Right forelimb (tissue), 1 donor: Measurements from ENCODE around the gene PRKCH.

Experiments used
- DNase-seq: peaks from one replicate; pipeline ENCODE4 v3.0.0-alpha.2; 2018

PRKCH gene

DNA sequence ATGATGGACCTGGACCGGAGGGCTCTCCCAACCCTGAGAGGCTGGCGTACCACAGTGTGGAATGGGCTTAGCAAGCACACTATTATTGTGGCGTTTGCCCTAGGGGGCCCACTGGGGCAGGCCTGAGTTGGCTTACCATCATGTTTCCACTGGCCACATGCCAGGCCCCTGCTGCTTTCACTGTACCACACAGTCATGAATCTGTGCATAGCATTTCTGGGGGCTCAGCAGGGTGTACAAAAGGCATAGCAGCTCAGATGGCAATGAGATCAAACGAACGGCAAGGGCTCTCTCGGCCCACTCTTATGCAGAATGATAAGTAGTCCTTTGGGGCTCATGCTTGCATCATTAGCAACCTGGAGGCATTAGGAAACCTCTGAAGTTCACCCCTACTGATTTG is 236.9 kb downstream of the PRKCH start:
- DNase-seq: no peak

DNA sequence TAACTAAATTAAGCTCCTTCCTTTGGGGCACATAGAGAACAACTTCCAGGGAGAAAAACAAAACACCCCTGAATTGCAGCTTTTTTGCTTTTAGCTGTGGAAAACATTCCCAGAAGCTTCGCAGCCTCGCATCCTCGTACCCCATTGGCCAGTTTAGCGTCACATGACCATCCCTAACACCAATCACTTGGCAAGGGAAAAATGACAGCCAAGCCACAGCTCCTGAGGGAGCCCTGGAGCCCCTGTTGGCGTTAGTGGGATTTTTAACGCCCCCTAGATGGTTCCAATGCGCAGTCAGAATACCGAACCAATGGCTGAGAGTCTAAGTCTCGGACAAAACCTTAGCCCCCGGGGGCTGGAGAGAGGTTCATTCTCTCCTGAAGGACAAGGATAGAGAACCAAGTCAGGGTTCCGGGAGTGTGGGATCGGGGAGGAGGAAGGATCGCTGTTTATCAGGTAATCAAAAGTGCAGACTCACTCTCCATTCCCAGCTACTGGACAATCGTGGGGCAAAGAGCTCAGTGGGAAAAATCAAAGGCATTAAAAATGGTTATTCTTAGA is 238.3 kb downstream of the PRKCH start:
- no peak for DNase-seq

- no peak for DNase-seq
These were observed 238.9 kb downstream of the PRKCH start for GRCh38 chr14:61560323-61560722.

- DNase-seq: no peak
These were observed 239.7 kb downstream of the PRKCH start for GRCh38 chr14:61561104-61561503.

DNA sequence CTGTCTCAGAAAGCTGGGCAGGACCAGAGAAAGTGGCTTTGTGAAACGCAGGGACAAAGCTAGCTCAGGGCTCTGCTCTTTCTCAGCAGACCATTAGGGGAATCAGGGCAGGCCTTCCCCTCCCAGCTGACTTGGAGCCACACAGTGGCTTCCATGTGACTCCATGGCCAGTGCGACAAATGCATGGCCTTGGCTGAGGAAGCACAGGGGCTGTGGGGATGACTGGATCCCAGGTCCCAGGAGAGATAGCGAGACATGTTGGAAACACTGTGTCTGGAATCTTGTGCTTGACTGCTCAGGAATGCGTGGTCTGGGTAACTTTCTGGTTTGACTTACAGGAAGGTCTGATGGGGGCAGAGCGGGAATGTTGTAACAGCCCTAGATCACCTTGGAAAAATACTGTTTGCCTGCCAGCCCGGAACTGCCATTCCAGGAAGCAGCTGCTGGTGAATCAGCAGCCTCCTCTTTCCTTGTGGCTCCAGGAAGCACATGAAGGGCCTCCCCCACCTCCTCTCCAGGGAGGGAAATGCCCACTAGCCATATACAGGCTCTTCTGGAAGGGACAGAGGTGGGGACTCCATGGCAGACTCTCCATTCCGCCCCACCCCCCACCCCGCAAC is 240.4 kb downstream of the PRKCH start:
- no peak for DNase-seq

DNA sequence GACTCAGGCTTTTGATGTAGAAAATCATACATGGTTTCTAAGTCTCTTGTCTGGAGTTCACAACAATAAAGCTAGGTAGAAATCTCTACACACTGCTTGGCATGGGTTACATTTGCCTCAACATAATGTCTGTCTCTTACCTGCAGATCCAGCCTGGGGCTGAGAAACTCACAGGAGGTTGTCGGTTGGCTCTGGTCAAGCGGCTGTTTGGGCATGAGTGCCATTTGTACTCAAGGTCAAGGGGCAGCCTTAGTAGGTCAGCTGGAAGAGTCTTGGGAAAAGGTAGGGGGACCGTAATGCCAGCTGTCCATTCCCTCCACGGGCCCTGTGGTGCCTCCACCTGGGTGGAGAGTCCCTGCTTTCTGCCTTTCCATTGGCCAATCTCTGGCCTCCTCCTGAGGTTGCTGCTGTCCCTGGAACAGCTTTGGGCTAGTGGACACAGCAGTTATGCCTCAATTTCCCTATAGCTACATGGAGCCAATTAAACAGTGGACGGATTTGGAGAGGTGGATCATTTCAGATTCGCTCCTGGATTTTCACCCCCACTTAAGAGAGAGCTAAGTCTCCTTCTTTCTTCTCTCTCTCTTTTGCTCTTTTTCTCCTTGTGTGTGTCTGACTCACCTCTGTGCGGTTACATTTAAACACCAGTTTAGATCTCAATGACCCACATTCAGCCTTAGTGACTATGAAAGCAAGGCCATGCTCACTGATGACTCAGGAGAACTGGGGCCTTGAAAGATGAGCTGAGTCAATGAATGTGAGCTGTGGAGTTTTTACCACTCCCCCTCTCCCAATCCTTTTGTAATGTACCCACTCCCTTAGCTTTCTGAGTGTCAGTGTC is 241.2 kb downstream of the PRKCH start:
- no peak for DNase-seq

GRCh38 chr14:61563162-61563511 is 241.8 kb downstream of the PRKCH start:
- no peak for DNase-seq

DNA sequence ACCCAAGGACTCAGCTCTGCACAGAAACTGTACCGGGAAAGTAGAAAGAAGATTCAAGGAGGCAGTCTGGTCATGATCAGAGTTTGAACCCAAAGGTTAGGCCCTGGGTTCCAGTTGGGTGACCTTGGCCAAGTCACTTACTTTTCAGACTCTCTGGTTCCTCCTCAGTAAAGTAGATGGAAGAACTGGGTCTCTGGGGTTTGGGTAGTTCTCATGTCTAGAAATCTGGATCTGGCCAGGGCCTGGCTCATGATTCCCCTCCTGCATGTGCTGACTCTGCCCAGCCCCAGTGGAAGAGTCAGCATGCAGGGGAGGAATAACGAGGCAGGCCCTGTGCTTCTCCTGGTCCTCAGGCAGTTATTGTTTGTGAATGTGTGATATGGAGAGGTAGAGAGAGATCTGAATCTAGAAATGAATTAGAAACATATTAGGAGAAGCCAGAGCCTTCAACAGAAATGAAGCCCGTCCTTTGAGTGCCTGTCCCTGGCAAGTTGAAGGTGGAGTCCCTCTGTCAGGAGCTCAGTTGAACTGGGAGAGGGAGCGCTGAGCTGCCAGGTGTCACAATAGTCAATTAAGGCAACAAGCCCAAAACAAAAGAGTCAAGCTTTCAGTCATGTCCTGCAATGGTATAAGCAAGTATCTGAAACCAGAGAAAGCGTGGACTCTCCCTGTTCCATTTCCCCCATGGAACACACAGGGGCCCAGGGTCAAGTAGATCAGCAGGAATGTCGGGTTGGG is 242.7 kb downstream of the PRKCH start:
- no peak for DNase-seq

DNA sequence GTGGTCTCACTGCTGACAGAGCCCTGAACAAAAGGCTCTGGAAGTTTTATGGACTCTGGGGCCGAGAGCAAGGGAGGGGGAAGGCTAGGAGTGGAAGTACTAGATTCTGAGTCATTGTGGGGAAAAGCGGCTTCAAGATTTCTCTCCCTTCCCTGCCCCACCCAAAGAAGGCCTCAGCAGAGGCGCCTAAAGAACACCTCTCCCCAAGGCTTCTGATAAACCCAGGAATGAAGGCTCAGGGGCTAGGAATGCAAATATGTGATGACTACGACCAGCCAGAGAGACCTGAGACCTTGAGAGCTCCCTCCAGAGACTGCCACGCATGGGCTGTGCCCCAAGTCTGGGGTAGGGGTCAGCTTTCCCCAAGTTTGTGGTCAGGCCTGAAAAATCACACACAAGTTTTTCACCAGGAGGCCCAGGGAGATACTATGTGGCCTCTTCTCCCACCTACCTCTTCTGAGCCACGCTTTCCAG is 243.3 kb downstream of the PRKCH start:
- DNase-seq: no peak

- no peak for DNase-seq
These were observed 243.8 kb downstream of the PRKCH start for GRCh38 chr14:61565181-61565580.

DNA sequence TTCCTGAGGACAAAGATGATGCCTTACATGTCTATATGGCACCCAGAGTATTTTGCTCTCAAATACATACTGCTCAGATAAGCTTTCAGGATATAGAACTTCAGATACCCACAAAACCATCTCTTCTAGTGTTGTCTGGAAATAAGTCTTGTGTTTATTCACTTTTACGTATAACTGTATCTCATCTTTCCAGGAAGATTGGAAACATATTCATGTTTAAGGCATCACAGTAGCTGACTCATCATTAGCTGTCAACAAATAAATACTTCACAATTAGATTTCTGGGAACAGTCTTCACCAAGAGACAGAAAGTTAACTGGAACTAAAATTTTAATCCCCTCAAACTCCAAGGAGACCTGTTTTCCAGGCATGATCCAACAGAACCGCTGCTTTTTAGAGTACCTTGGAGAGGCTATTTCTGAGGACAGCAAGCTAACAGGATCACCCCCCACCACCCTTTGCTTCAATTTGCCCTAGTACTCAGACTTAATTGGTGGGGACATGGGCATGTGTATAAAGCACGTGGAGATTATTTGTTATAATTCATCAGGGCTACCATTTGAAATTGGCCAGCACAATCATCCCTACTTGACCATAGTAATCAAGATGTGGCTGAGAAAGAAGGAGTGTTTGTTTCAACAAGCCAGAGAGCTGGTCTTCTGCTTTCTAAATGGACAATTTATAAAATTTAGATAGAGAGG is 244.6 kb downstream of the PRKCH start:
- DNase-seq: no peak

GRCh38 chr14:61566537-61567225 is 245.3 kb downstream of the PRKCH start:
- DNase-seq: no peak

DNA sequence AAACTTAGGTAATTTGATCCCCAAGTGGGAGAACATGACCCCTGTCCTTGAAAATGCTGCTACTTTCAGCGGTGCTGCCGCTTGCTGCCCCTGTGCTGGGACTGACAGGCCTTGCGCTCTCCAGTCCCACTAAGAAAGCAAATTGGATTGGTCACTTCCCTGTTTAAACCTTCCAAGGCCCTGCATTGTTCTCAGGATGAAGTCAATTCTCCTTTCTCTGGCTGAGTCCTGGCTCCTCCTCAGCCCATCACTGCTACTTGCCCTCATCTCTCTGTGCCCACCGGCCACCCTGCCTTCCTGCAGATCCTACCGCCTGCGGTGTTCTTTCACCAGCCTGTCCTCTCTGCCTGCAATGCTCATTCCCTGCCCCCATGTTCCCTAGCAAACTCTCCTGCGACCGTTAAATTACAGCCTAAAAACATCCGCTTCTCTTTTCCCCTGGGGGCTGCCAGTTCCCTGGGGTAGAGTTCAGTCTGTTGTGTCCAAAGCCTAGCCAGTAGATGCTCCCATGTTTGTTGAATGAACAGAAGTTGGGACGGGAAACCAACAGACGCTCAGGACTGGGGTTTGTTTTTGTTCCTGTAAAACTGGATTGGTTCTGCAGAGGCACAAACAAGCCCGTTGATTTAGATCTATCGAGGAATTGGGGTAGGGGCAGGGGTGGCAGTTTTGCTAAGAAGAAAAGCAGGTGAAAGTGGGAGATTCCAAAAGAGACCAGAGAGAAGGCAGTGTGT is 246.6 kb downstream of the PRKCH start:
- DNase-seq: no peak

- no peak for DNase-seq
These were observed 247.2 kb downstream of the PRKCH start for GRCh38 chr14:61568572-61569011.

DNA sequence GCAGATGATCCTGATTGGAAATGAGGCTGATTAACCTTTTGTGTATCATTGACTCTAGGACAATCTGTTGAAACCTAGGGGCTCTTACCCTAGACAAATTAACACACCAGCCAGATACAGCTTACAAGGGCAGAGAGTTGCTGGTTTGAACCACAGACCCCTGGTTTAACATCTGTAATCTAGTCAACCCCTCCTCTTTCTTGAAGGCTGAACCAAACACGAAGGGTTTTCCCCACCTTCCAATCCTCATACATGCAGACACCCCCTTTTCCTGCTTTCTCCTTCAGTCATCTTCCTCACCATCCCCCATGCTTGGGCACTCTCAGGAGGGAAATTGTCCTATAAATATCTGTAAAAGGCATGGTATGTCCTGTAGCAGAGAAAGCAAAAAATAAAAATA is 247.9 kb downstream of the PRKCH start:
- DNase-seq: no peak

GRCh38 chr14:61569812-61570548 is 248.6 kb downstream of the PRKCH start:
- no peak for DNase-seq

DNA sequence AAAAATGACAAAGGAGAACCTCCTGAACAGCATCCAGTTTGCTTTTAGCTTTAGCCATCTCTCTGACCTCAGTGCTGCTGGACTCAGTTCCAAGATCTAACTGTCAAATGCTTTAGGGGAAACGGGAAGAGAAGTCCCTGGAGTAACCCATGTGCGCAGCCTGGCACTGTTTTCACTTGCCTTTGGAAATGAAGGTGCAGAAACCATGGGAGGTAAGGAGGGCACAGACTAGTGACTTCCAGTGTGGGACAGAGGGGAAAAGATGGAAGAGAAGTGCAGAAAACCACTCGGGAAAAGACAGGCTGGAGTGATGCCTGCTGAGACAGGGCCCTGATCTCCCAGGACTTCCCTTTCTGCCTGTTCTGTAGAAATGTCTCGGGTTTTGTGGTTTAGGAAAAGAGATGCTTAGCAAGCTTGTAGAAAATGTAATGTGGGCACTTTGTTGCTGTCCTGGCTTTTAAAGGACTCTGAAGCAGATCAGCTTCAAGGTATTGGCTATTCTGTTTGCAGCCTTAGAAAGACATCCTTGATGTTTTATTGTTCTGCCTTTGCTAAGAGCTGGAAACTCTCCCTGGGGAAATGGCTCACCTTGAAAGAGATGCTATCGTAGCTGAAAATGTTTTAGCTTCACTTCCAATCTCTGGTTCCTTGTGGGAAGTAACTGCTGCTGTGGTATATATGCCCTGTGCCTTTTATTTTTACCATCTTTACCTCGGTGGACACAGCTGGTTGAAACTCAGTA is 249.3 kb downstream of the PRKCH start:
- no peak for DNase-seq

GRCh38 chr14:61571917-61572316 is 250.5 kb downstream of the PRKCH start:
- no peak for DNase-seq

DNA sequence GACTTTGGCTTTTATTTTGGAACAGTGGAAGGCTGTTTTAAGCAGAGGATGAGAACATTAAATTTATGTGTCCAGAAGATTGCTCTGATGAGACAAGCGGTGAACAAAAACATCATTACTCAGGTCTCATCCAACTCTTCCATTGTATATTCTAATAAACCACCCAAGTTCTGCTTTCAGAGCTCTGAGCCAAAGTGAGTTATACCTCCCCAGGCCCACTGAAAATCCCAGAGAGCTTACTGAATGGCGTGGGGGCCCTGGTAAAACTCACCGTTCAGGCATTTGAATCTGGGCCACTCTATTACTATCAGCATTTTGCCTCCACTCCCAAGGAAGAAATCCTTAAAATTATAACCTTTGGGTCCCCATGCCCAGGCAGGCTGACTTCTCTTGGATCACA is 251.9 kb downstream of the PRKCH start:
- no peak for DNase-seq
